Tibial artery (tissue), 4 donors: ENCODE data around the gene ZNF785.
A peak's percentile ranks its signal among the peaks of the same experiment; 100 is the strongest.
"Not testable (repeated sequence)": the region's sequence is repeated elsewhere in the genome, so short reads cannot be mapped to it uniquely, and the experiment has no call there.

Source experiments
- DNase-seq, 2 donors: peaks; one replicate each; pipeline ENCODE4 v3.0.0-alpha.2; 2019
- H3K27ac ChIP-seq, 2 donors: fragments of 200-600 bp; sonication (generic) in 1 of 2; 1 replicate in 1 of 2; 2 replicates in 1 of 2; pipeline ENCODE4 v1.5.1; 2018 to 2019; ENCODE audit warnings: mild to moderate bottlenecking in 1 of 2
- H3K27me3 ChIP-seq, 2 donors: fragments of 200-600 bp; sonication (generic) in 1 of 2; one replicate each; pipeline versions ENCODE4 v1.5.1 to v1.6.0; 2016 to 2019
- H3K36me3 ChIP-seq, 3 donors: fragments of 200-600 bp; sonication (generic) in 2 of 3; one replicate each; pipeline ENCODE4 v1.5.1; 2016 to 2019; ENCODE audit warnings: mild to moderate bottlenecking in 2 of 3
- H3K4me1 ChIP-seq, 4 donors: fragments of 200-600 bp; sonication (generic) in 2 of 4; 1 replicate in 3 of 4; 2 replicates in 1 of 4; pipeline ENCODE4 v1.5.1; 2016 to 2019
- H3K4me3 ChIP-seq, 2 donors: fragments of 200-600 bp; sonication (generic) in 1 of 2; 1 replicate in 1 of 2; 2 replicates in 1 of 2; pipeline ENCODE4 v1.5.1; 2018 to 2019; ENCODE audit warnings: mild to moderate bottlenecking in 2 of 2
- H3K9me3 ChIP-seq, 3 donors: fragments of 200-600 bp; sonication (generic) in 1 of 3; one replicate each; pipeline ENCODE4 v1.5.1; 2016 to 2019
- intact Hi-C: fragments of 100-400 bp; cut with DNase I; formaldehyde crosslinking; loops from one replicate; pipeline ENCODE4 v1.15.0; 2023; ENCODE audit warnings: low total_unique reads
- TF ChIP-seq, protein P1 (sequence below), 2 experiments: fragments of 200-600 bp in 1 of 2; fragments of 450-650 bp in 1 of 2; IDR thresholded peaks; one replicate each; pipeline ENCODE4 v1.5.1; 2017 to 2019; ENCODE audit warnings: antibody characterized with exemption in 2 of 2, mild to moderate bottlenecking in 1 of 2, moderate library complexity in 1 of 2

ZNF785 gene

GRCh38 chr16:30600929-30601328 is 15.4 kb upstream of the ZNF785 start:
- Histone ChIP-seq H3K36me3 (peaks cover 22 to 42% (median 28%) of the 10 kb centered on the region in 3 donors), H3K4me1 (no peaks in the 10 kb centered on the region), H3K27ac (no peak overlapping the region), H3K9me3 (no peaks in the 10 kb centered on the region), H3K4me3 (no peak overlapping the region), H3K27me3 (no peaks in the 10 kb centered on the region)
- TF ChIP-seq, protein P1, sequence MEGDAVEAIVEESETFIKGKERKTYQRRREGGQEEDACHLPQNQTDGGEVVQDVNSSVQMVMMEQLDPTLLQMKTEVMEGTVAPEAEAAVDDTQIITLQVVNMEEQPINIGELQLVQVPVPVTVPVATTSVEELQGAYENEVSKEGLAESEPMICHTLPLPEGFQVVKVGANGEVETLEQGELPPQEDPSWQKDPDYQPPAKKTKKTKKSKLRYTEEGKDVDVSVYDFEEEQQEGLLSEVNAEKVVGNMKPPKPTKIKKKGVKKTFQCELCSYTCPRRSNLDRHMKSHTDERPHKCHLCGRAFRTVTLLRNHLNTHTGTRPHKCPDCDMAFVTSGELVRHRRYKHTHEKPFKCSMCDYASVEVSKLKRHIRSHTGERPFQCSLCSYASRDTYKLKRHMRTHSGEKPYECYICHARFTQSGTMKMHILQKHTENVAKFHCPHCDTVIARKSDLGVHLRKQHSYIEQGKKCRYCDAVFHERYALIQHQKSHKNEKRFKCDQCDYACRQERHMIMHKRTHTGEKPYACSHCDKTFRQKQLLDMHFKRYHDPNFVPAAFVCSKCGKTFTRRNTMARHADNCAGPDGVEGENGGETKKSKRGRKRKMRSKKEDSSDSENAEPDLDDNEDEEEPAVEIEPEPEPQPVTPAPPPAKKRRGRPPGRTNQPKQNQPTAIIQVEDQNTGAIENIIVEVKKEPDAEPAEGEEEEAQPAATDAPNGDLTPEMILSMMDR (IDR thresholded peaks at IDR 0.05): no peak
- DNase-seq: no peak
- intact Hi-C loops: no loop called here

- Histone ChIP-seq H3K36me3 (peaks cover 17 to 34% (median 22%) of the 10 kb centered on the region in 3 donors), H3K9me3 (no peaks in the 10 kb centered on the region), H3K27me3 (no peaks in the 10 kb centered on the region), H3K27ac (no peak overlapping the region), H3K4me1 (no peaks in the 10 kb centered on the region), H3K4me3 (no peak overlapping the region)
- intact Hi-C loops: no loop called here
- TF ChIP-seq, protein P1 (IDR thresholded peaks at IDR 0.05): no peak
- no peak for DNase-seq
Measured at GRCh38 chr16:30600215-30600614, 14.7 kb upstream of the ZNF785 start.

DNA sequence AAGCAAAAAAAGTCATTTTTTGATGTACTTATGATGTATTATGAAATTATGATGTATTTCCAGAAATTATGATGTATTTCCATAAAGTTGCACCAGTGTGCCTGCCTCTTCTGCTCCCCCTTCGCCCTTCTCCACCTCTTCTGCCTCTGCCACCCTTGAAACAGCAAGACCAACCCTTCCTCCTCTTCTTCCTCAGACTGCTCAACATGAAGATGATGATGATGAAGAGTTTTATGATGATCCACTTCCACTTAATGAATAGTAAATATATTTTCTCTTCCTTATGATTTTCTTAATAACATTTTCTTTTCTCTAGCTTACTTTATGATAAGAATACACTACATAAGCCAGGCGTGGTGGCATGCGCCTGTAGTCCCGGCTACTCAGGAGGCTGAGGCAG is 7.4 kb upstream of the ZNF785 start:
- H3K4me1 ChIP-seq: no peaks in the 10 kb centered on the region
- no peak overlapping the region for H3K4me3 ChIP-seq
- H3K27me3 ChIP-seq: no peaks in the 10 kb centered on the region
- TF ChIP-seq, protein P1 (IDR thresholded peaks at IDR 0.05): no peak
- no peak overlapping the region for H3K27ac ChIP-seq
- no peak for DNase-seq
- no peaks in the 10 kb centered on the region for H3K9me3 ChIP-seq
- H3K36me3 ChIP-seq: no peaks in the 10 kb centered on the region
- intact Hi-C loops: no loop called here

- H3K27me3 ChIP-seq, H3K27ac ChIP-seq, intact Hi-C loops, DNase-seq, H3K36me3 ChIP-seq, H3K4me3 ChIP-seq, H3K9me3 ChIP-seq, H3K4me1 ChIP-seq: not testable (repeated sequence)
Measured at GRCh38 chr16:30590869-30591268, 5.4 kb upstream of the ZNF785 start.

- H3K4me3 ChIP-seq, H3K27ac ChIP-seq, intact Hi-C loops, DNase-seq, H3K9me3 ChIP-seq, H3K27me3 ChIP-seq, H3K36me3 ChIP-seq: not testable (repeated sequence)
- peaks cover 0 to 13% (median 9%) of the 10 kb centered on the region in 4 donors for H3K4me1 ChIP-seq
Measured at GRCh38 chr16:30589582-30589981, 4.1 kb upstream of the ZNF785 start.

DNA sequence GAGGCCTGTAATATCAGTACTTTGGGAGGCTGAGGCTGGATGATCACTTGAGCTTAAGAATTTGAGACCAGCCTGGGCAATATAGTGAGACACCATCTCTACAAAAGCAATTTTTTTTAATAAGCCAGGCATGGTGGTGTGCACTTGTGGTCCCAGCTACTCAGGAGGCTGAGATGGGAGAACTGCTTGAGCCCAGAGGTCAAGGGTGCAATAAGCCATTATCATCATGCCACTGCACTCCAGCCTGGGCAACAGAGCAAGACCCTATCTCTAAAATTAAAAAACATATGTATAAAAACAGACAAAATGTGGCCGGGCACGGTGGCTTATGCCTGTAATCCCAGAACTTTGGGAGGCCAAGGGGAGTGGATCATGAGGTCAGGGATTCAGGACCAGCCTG is 3.2 kb upstream of the ZNF785 start:
- intact Hi-C loops: no loop called here
- TF ChIP-seq, protein P1 (IDR thresholded peaks at IDR 0.05): no peak
- Histone ChIP-seq H3K4me1 (peaks cover 0 to 21% (median 18%) of the 10 kb centered on the region in 4 donors), H3K36me3 (peaks cover 0 to 5% (median 0%) of the 10 kb centered on the region in 3 donors), H3K27ac (no peak overlapping the region), H3K27me3 (no peaks in the 10 kb centered on the region), H3K9me3 (no peaks in the 10 kb centered on the region), H3K4me3 (no peak overlapping the region)
- no peak for DNase-seq

DNA sequence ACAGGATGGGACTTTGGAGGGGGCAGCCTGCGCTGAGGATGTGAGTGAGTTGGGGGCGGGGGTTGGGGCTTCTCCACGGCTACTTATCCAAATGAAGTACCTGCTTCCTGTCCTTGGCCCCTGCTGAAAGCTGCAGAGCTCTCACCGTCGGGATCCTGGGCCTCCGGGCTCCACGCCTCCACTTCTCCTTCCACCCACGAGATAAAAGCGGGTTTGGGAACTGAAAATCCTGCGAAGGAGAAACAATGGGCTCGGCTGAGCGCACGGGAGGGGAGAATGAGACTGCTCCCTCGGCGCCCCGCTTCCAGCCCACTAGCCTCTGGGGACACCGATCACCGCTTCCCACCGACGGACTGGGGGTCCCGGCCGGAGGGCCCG is 486 bp downstream of the ZNF785 start:
- H3K27ac ChIP-seq: peak overlapping the region; percentile 86 to 96
- intact Hi-C loops: no loop called here
- H3K4me1 ChIP-seq: peaks cover 0 to 39% (median 24%) of the 10 kb centered on the region in 4 donors
- TF ChIP-seq, protein P1 (IDR thresholded peaks at IDR 0.05): no peak
- peaks cover 18 to 35% (median 25%) of the 10 kb centered on the region in 3 donors for H3K36me3 ChIP-seq
- DNase-seq: no peak
- H3K9me3 ChIP-seq: no peaks in the 10 kb centered on the region
- no peaks in the 10 kb centered on the region for H3K27me3 ChIP-seq
- peak overlapping the region; percentile 76 to 77 for H3K4me3 ChIP-seq
